OCI-LY3 (cell line): Measurements from ENCODE around the gene ROBO1.

Source experiments
- H2AFZ ChIP-seq: fragments of 200-600, 300-600 bp; shearing (Covaris generic); 2 replicates; pipeline ENCODE4 v1.6.0; 2014; ENCODE audit warnings: antibody characterized with exemption, low read depth, low read length
- H3K27ac ChIP-seq: fragments of 200-600, 300-600 bp; sonication (generic); 2 replicates; pipeline ENCODE4 v1.5.1; 2014; ENCODE audit warnings: mild to moderate bottlenecking, low read length, moderate library complexity, mixed read lengths
- H3K27me3 ChIP-seq: fragments of 200-600, 300-600 bp; sonication (generic); 2 replicates; pipeline ENCODE4 v1.6.1; 2014; ENCODE audit warnings: low read depth, low read length, mixed read lengths
- H3K36me3 ChIP-seq: fragments of 200-600, 300-600 bp; sonication (generic); replicated peaks from 2 replicates; pipeline ENCODE3; 2014; ENCODE audit warnings: low read depth, low read length, mixed read lengths
- H3K4me1 ChIP-seq: fragments of 300-600, 200-600 bp; sonication (generic); 2 replicates; pipeline ENCODE4 v1.6.1; 2014; ENCODE audit warnings: low read length, mixed read lengths
- H3K4me2 ChIP-seq: fragments of 200-600, 300-600 bp; sonication (generic); 2 replicates; pipeline ENCODE4 v1.6.1; 2014; ENCODE audit warnings: low read length, mixed read lengths
- H3K4me3 ChIP-seq: fragments of 300-600, 200-600 bp; sonication (generic); 2 replicates; pipeline ENCODE4 v1.5.1; 2014; ENCODE audit warnings: antibody characterized with exemption, mild to moderate bottlenecking, low read length, moderate library complexity
- H3K79me2 ChIP-seq: fragments of 300-600, 200-600 bp; shearing (Covaris generic); 2 replicates; pipeline ENCODE4 v1.6.1; 2014; ENCODE audit warnings: mild to moderate bottlenecking, low read length, mixed read lengths
- H3K9ac ChIP-seq: fragments of 300-600, 200-600 bp; shearing (Covaris generic); 2 replicates; pipeline ENCODE4 v1.6.0; 2014; ENCODE audit warnings: mild to moderate bottlenecking, low read length, moderate library complexity
- H3K9me3 ChIP-seq: fragments of 200-600, 300-600 bp; shearing (Covaris generic); 2 replicates; pipeline ENCODE4 v1.6.1; 2014; ENCODE audit warnings: low read length, mixed read lengths; ENCODE audit not compliant: insufficient read depth
- H4K20me1 ChIP-seq: fragments of 200-600, 300-600 bp; sonication (generic); 2 replicates; pipeline ENCODE4 v1.6.1; 2016; ENCODE audit warnings: low read length, mixed read lengths; ENCODE audit not compliant: insufficient read depth
- CTCF ChIP-seq: fragments of 200-600, 300-600 bp; sonication (generic); IDR thresholded peaks from 2 replicates; pipeline ENCODE4 v1.5.1; 2014; ENCODE audit warnings: antibody characterized with exemption, low read length, low read depth
- EZH2phosphoT487 ChIP-seq: fragments of 200-600 bp; shearing (Covaris generic); IDR thresholded peaks from 2 replicates; pipeline ENCODE4 v1.6.1; 2018; ENCODE audit warnings: antibody characterized with exemption, mixed run types, low read depth

Gene ROBO1

GRCh38 chr3:79146024-79146423 lies 621.8 kb downstream of the ROBO1 start:
- Histone ChIP-seq H3K36me3 (no peaks in the 10 kb centered on the region), H3K27ac (no peak overlapping the region), H3K27me3 (no peaks in the 10 kb centered on the region), H2AFZ (no peak overlapping the region), H4K20me1 (no peaks in the 10 kb centered on the region), H3K79me2 (no peaks in the 10 kb centered on the region), H3K4me3 (no peak overlapping the region), H3K9ac (no peak overlapping the region), H3K4me2 (no peak overlapping the region), H3K9me3 (no peaks in the 10 kb centered on the region), H3K4me1 (no peaks in the 10 kb centered on the region)
- TF ChIP-seq EZH2phosphoT487 (no peak), CTCF (no peak)

- H3K27me3 ChIP-seq, result no peaks in the 10 kb centered on the region
- no peaks in the 10 kb centered on the region for H3K9me3 ChIP-seq
- no peaks in the 10 kb centered on the region for H3K36me3 ChIP-seq
- H2AFZ ChIP-seq, result no peak overlapping the region
- no peaks in the 10 kb centered on the region for H3K79me2 ChIP-seq
- H3K4me1 ChIP-seq, result peaks cover 7% of the 10 kb centered on the region; the same call in 1 of the 2 replicates
- H3K4me2 ChIP-seq, result no peak overlapping the region
- no peak overlapping the region for H3K27ac ChIP-seq
- H4K20me1 ChIP-seq, result no peaks in the 10 kb centered on the region
- TF ChIP-seq EZH2phosphoT487, result no peak
- TF ChIP-seq CTCF, result no peak
- H3K4me3 ChIP-seq, result no peak overlapping the region
- no peak overlapping the region for H3K9ac ChIP-seq
These were observed 627.1 kb downstream of the ROBO1 start for GRCh38 chr3:79140708-79141107.

- no peak overlapping the region for H3K4me2 ChIP-seq
- no peak for TF ChIP-seq CTCF
- TF ChIP-seq EZH2phosphoT487, result no peak
- 0 out of 2 replicates have a peak, but pooled peaks cover 5% of the 10 kb centered on the region for H3K9me3 ChIP-seq
- H2AFZ ChIP-seq, result no peak overlapping the region
- peaks cover 7% of the 10 kb centered on the region; the same call in 1 of the 2 replicates for H3K4me1 ChIP-seq
- no peak overlapping the region for H3K27ac ChIP-seq
- H4K20me1 ChIP-seq, result no peaks in the 10 kb centered on the region
- no peak overlapping the region for H3K9ac ChIP-seq
- H3K79me2 ChIP-seq, result no peaks in the 10 kb centered on the region
- H3K36me3 ChIP-seq, result no peaks in the 10 kb centered on the region
- H3K4me3 ChIP-seq, result no peak overlapping the region
- no peaks in the 10 kb centered on the region for H3K27me3 ChIP-seq
These were observed 628.3 kb downstream of the ROBO1 start for GRCh38 chr3:79139395-79140068.

- TF ChIP-seq EZH2phosphoT487, result no peak
- no peak for TF ChIP-seq CTCF
- no peaks in the 10 kb centered on the region for H3K36me3 ChIP-seq
- H3K4me2 ChIP-seq, result no peak overlapping the region
- H3K4me1 ChIP-seq, result no peaks in the 10 kb centered on the region
- H4K20me1 ChIP-seq, result no peaks in the 10 kb centered on the region
- no peaks in the 10 kb centered on the region for H3K9me3 ChIP-seq
- no peak overlapping the region for H2AFZ ChIP-seq
- no peaks in the 10 kb centered on the region for H3K79me2 ChIP-seq
- H3K9ac ChIP-seq, result no peak overlapping the region
- no peak overlapping the region for H3K27ac ChIP-seq
- no peaks in the 10 kb centered on the region for H3K27me3 ChIP-seq
- H3K4me3 ChIP-seq, result no peak overlapping the region
These were observed 642.3 kb downstream of the ROBO1 start for GRCh38 chr3:79125313-79125984.
